WTC11 (cell line): Measurements from ENCODE around the gene BACH2.

Source experiments
- CREB1 ChIP-seq: sonication (generic); formaldehyde crosslinking; IDR thresholded peaks from 2 replicates; pipeline ENCODE4 v1.8.0; 2023; ENCODE audit warnings: mild to moderate bottlenecking, missing genetic modification reagents
- CTCF ChIP-seq: fragments of 200-600 bp; IDR thresholded peaks from 2 replicates; pipeline ENCODE4 v1.8.0; 2022; ENCODE audit warnings: antibody characterized with exemption
- PRDM15 ChIP-seq: sonication (generic); formaldehyde crosslinking; IDR thresholded peaks from 2 replicates; pipeline ENCODE4 v1.8.0; 2022; ENCODE audit warnings: missing genetic modification reagents
- TP53 ChIP-seq: sonication (generic); formaldehyde crosslinking; IDR thresholded peaks from 2 replicates; pipeline ENCODE4 v1.8.1; 2023; ENCODE audit warnings: mild to moderate bottlenecking, missing genetic modification reagents

GRCh38 chr6:90088009-90088408 is 208.6 kb downstream of the BACH2 start:
- TF ChIP-seq TP53 (CRISPR knock-in tag) (no peak), CREB1 (CRISPR knock-in tag) (no peak), PRDM15 (CRISPR knock-in tag) (no peak), CTCF (no peak)
